ENCODE data around the gene COL4A6.

GRCh38 chrX:108437349-108438109 lies 693 bp downstream of the COL4A6 start:
- TF ChIP-seq EZH2 (IDR thresholded peaks at IDR 0.05; ENCODE audit: insufficient read depth, poor library complexity, severe bottlenecking) (no peak), EZH2phosphoT487 (IDR thresholded peaks at IDR 0.05; ENCODE audit: insufficient read depth, low read depth) (no peak)
